Ureter (tissue), 1 donor: ENCODE results near the gene STAMBPL1. TPM values are rescaled to one million over a fixed set of nuclear protein-coding genes. Genes with fewer than 3 reads are reported as not detected.
"Not testable (repeated sequence)": the region's sequence is repeated elsewhere in the genome, so short reads cannot be mapped to it uniquely, and the experiment has no call there.

ENCODE experiments used
- DNase-seq: peaks from one replicate; pipeline ENCODE4 v3.0.0-alpha.2; 2020; ENCODE audit warnings: low spot score
- total RNA-seq: library from RNA; stranded (reverse); gene quantifications from one replicate; pipeline ENCODE4 v1.2.4, GENCODE V29; 2023
- donor health status: DM: yes; HTN: yes; CAD: no.

The STAMBPL1 gene
- total RNA-seq, 1 donor from 2014 or later = 13.2 TPM

DNA sequence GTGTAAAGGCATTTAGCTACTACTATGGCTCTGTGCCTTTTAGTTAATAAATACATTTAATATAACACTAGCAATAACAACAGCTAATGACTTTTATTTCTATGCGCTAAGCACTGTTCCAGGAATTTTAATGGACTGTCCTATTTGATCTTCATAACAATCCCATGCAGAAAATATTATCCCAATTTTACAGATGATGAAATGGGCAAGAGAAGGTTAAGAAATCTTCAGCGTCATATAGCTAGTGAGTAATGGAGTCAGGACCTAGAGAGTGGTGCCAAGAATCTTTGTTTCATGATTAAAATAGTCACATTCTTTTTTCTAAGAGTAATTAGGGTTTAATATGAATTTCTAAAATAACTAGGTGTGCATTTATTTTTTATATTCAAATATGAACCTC is 40.2 kb downstream of the STAMBPL1 start:
- no peak for DNase-seq

GRCh38 chr10:88920986-88921593 is 41.0 kb downstream of the STAMBPL1 start:
- DNase-seq = no peak

DNA sequence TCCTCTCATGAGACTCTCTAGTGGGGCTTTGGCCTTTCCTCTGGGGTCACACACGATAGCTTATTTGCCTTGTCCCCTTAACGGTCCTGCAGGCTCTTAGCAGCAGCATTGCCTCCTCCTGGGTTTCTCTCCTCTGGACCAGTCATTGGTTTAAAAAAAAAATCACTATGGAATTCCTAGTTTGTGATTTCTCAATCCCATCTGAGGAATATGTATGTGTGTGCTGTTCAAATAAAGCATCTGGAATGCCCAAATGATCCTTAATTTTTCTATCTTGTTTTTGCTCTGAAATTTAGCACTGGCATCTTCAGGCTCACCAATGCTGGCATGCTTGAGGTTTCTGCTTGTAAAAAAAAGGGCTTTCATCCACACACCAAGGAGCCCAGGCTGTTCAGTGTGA is 42.0 kb downstream of the STAMBPL1 start:
- no peak for DNase-seq

- DNase-seq = no peak
Measured at GRCh38 chr10:88923520-88923919, 43.5 kb downstream of the STAMBPL1 start.

DNA sequence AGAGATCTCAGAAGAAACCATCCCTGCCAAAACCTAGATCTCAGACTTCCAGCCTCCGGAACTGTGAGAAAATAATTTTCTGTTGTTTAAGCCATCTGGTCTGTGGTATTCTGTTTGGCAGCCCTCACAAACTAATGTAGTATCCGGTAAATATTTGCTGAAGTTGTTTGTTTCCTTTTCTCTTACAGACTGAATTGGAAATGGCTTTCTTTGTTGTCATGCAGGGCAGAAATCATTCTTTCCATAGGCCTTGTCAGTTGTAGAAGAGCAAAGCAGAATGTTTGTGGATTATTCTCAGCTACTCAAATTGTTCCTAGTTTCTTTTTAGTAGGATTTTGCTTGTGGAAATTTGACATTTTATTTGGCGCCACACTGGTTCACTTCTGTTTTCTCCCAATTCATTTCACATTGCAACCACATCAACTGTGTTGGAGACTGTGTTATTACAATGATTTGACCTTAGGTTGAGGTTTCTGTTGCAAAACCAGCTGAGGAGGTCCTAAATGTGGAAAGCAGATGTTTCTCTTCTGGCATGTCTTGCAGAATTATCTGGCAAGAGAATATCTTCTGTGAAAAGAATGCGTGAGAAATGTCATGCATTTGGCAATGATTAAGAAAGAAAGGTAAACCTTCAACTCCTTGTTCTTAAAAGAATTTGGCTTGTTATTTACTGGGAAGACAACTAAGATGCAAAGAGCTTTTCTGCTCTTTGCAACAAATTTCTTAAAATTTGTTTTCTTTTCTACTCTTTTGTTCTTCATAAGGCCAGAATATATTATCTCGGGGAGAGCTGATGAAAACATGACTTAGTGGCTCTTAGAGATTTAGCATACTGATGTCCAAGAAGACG is 46.7 kb downstream of the STAMBPL1 start:
- DNase-seq = no peak

- no peak for DNase-seq
Measured at GRCh38 chr10:88927416-88927690, 47.3 kb downstream of the STAMBPL1 start.

DNA sequence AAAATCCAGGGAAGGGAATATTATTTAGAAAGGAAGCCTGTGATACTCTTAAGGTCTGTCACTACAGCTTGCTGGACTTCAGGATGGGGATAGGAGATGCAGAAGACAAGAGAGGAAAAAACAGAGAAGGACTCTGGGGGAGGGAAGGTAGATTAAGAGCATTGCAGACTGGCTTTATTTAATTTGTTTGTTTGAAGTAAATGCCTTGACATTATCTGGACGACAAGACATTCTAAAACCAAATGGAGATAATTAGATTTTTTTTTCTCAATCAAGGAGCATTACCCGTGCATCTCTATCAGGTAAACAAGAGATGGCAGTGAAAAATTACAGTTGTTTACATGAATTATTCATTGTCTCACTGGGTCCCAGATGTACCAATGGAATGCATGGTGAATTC is 48.2 kb downstream of the STAMBPL1 start:
- DNase-seq = no peak

- no peak for DNase-seq
Measured at GRCh38 chr10:88931548-88931947, 51.5 kb downstream of the STAMBPL1 start.

DNA sequence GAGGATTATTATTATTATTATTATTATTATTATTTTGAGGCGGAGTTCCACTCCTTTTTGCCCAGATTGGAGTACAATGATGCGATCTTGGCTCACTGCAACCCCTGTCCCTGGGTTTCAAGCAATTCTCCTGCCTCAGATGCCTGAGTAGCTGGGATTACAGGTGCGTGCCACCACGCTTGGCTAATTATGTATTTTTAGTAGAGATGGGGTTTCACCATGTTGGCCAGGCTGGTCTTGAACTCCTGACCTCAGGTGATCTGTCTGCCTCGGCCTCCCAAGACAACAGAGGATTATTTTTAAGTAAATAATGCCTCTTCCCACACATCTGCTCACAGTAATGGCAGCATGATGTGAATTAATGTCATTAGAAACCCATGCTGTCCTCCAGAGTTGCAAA is 52.0 kb downstream of the STAMBPL1 start:
- not testable (repeated sequence) for DNase-seq

DNA sequence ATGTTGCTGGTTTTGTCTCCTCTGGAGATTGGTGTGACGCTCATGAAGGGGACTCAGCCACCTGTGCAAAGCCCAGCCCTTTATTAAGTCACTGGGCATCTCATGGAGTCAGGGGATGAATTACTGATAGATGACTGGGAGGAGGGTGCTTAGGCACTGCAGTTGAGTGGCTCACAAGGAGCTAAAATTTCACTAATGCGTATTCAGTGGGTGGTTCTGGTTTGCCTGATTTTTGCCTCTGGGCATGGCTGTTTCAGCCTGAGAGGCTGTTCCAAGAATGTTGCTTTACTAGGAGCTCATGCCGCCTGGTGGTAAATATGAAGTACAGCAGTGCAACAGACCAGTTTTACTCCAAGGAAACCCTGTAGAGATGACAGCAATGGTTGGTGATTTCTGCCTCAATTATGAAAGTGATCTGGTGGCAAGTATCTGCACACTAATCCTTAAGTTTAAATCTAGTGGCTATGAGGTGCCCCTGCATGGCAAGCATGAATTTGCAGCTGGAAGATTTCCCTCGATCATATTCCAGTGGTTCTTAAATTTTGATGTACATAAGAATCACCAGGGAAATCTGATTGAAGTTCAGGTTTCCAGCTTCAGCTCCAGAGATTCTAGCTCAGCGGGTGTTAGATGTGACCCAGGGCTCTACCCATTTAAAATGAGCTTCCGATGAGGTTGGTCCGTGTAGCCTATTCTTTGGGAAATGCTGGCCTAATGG is 52.7 kb downstream of the STAMBPL1 start:
- peak; percentile 72 for DNase-seq

DNA sequence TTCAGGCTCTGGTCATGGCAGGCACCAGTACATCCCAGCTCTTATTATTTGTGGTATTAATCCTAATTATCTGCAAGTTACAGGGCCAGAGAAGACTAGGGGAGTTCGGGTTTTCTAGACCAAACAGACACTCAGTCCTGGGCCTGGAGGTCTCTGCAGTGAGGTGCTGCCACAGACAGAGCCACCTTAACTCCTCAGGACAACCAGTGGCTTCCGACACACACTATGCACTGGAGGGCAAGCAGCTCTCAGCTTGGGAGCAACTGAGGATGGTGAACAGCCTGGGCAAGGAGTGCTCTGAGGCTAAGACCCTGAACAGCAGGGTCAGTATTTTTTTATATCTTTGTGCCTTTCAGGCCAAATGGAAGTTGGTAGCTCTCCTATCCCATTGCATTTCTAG is 53.5 kb downstream of the STAMBPL1 start:
- no peak for DNase-seq

- DNase-seq = peak; percentile 82
Measured at GRCh38 chr10:88934900-88935672, 55.0 kb downstream of the STAMBPL1 start.

GRCh38 chr10:88936656-88937055 is 56.6 kb downstream of the STAMBPL1 start:
- DNase-seq = no peak

GRCh38 chr10:88938039-88938438 is 58.0 kb downstream of the STAMBPL1 start:
- no peak for DNase-seq

- no peak for DNase-seq
Measured at GRCh38 chr10:88938938-88939337, 58.9 kb downstream of the STAMBPL1 start.

DNA sequence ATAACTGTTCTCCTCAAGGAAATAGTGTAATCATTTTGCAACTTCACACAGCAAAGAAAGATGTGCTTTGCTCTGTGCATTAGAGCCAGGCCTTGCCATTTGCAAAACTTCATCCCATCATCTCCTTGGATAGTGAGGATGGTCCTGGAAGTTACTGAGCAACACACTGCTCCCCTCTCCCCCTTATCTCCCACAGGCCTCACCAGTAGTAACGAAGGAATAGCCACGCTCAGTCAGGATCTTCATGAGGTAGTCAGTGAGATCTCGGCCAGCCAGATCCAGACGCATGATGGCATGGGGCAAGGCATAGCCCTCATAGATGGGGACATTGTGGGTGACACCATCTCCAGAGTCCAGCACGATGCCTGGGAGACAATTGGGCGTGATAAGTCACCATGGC is 61.0 kb downstream of the STAMBPL1 start:
- DNase-seq = no peak

GRCh38 chr10:88943778-88944177 is 63.7 kb downstream of the STAMBPL1 start:
- DNase-seq = no peak

DNA sequence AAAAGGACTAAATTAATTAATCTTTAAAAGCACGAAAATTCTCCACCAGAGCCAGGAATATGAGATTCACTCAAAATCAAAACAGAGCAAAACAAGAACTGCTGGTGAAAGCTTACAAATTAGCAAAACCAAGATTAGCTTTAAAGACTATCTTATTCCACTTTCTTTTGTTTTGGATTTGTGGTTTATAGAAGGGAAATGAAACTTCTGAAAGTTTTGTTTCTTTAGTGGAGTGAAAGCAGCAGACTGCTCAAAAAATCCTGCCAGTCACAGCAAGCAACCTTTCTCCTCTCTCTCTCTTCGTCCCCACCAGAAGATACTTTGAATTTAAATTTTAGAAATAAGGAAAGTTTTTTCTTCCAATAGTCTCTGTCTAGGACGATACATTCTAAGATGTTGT is 64.8 kb downstream of the STAMBPL1 start:
- no peak for DNase-seq

- no peak for DNase-seq
Measured at GRCh38 chr10:88946200-88946599, 66.2 kb downstream of the STAMBPL1 start.

- DNase-seq = no peak
Measured at GRCh38 chr10:88946965-88947590, 67.0 kb downstream of the STAMBPL1 start.

DNA sequence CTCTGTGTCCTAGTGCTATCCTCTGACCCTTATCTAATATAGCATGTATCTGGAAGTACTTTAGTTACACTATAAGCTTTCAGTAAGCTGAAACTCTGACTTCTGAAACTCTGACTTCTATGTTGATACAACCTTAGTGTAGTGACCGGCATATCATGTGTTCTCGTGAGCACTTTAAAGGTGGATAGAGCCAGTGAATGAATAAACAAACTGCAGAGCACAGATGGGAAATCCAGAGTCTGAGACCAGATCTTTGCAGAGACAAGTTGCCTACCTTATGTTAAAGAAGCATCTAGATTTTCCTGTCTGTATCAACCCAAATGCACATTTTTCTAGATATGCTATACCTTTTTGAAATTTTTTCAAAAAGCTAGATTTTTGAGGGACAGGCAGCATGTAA is 69.0 kb downstream of the STAMBPL1 start:
- DNase-seq = no peak
